ENCODE measurements around the gene CTR9.
"Not testable (repeated sequence)": the region's sequence is repeated elsewhere in the genome, so short reads cannot be mapped to it uniquely, and the experiment has no call there.

The CTR9 gene

DNA sequence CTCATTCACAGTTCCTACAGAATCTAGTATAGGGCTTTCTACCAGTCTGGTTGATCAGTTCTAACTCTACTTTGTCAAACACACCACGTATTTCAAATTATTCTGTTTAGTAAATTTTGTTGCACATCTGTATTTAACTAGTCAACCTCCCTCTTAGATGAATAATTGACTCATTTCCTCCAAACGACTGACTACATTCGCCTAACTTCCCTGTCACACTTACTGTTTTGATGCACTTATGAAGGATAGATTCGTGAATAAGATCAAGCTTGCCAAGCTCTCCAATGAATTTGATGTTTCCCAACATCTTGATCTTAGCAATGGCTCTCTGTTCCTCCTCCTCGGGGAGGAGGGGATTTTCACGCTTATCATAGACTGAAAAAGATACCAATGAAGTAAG is 52.6 kb downstream of the CTR9 start:
- Histone ChIP-seq H3K4me3 (ENCODE audit: low read depth, low read length) (no peak overlapping the region), H3K79me2 (ENCODE audit: control insufficient read depth, insufficient read depth, low read length, unreplicated experiment) (peaks cover 61% of the 10 kb centered on the region), H2AFZ (ENCODE audit: low read length, unreplicated experiment) (no peak overlapping the region), H3K27me3 (ENCODE audit: insufficient read depth, low read length) (no peaks in the 10 kb centered on the region), H3K4me1 (ENCODE audit: control insufficient read depth, insufficient read depth, low read length, unreplicated experiment) (peaks cover 37% of the 10 kb centered on the region), H3K27ac (ENCODE audit: low read depth, low read length) (no peak overlapping the region), H3K36me3 (ENCODE audit: insufficient read depth, low read length) (peaks cover 87% of the 10 kb centered on the region)

DNA sequence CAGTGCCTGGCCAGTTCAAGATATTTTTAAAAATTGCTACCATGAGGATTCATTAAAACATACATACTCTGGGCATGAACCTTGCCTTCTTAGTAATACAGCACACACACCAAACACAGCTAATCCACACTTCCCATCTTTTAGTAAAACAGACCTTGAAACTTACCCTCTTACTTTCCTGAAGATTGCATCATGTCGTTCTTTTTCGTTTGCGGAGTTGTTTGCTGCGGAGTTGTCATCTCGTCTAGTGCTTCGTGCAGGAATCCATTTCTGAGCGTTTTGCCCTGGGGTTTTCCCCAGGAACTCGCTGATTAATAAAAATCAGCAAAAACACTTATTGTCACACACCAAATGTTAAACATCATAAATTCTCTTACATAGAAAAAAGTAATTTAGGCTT is 54.7 kb downstream of the CTR9 start:
- Histone ChIP-seq H3K4me1 (ENCODE audit: control insufficient read depth, insufficient read depth, low read length, unreplicated experiment) (peaks cover 43% of the 10 kb centered on the region), H3K27ac (ENCODE audit: low read depth, low read length) (no peak overlapping the region), H3K27me3 (ENCODE audit: insufficient read depth, low read length) (no peaks in the 10 kb centered on the region), H3K4me3 (ENCODE audit: low read depth, low read length) (peak overlapping the region; percentile 98), H3K36me3 (ENCODE audit: insufficient read depth, low read length) (peaks cover 67% of the 10 kb centered on the region), H3K79me2 (ENCODE audit: control insufficient read depth, insufficient read depth, low read length, unreplicated experiment) (peaks cover 61% of the 10 kb centered on the region), H2AFZ (ENCODE audit: low read length, unreplicated experiment) (no peak overlapping the region)

DNA sequence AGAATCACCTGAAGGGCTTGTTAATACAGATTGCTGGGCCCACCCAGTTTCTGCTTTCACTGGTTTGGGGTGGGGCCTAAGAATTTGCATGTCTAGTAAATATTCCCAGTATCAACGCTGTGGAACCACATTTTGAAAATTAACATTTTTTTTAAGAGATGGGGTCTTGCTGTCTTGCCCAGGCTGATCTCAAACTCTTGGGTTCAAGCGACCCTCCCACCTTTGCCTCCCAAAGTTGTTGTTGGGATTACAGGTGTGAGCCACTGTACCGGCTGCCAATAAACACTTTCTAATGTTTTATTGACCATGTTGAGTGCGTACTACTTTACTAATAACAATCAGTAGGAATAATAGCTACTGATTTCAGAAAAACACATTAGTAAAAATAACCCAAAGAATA is 55.2 kb downstream of the CTR9 start:
- peaks cover 61% of the 10 kb centered on the region for H3K79me2 ChIP-seq (ENCODE audit: control insufficient read depth, insufficient read depth, low read length, unreplicated experiment)
- H2AFZ ChIP-seq (ENCODE audit: low read length, unreplicated experiment) = no peak overlapping the region
- H3K4me1 ChIP-seq (ENCODE audit: control insufficient read depth, insufficient read depth, low read length, unreplicated experiment) = peaks cover 43% of the 10 kb centered on the region
- no peaks in the 10 kb centered on the region for H3K27me3 ChIP-seq (ENCODE audit: insufficient read depth, low read length)
- H3K4me3 ChIP-seq (ENCODE audit: low read depth, low read length) = peak overlapping the region; percentile 98
- peaks cover 63% of the 10 kb centered on the region for H3K36me3 ChIP-seq (ENCODE audit: insufficient read depth, low read length)
- H3K27ac ChIP-seq (ENCODE audit: low read depth, low read length) = no peak overlapping the region

DNA sequence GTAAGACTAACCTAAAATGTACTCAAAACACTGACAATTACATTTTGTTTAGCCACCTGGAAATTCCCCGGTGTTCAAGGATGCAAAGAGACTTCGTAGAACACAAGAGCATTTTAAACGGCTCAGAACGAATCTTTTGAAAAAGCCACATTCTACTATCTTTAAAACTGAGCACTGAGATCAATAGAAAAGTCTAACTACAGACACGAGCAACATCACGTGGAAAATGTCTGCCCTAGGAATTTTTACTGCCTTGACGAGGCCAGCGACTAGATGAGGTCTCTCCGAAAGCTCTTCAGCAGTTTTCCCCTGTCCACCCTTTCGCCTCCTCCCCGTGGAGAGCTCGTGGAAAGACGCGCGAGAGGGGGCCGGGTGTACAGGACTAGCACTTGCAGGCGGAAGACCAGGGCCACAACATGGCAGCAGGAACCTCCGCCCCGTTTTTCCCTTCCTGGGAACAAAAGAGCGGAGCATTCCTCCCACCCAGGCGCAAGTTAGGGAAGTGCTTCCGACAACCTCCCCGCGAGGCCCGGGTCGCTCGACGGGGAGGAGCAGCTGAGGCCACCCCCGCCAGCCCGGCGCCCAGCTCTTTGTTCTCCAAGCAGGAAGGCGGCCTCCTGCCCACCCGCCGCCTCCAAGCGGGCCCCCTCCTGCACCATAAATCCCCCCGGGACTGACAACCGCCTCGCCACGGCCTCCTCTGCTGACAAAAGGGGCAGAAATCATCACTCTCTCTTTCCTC is 56.6 kb downstream of the CTR9 start:
- no peaks in the 10 kb centered on the region for H3K27me3 ChIP-seq (ENCODE audit: insufficient read depth, low read length)
- peaks cover 48% of the 10 kb centered on the region for H3K36me3 ChIP-seq (ENCODE audit: insufficient read depth, low read length)
- H3K79me2 ChIP-seq (ENCODE audit: control insufficient read depth, insufficient read depth, low read length, unreplicated experiment) = peaks cover 56% of the 10 kb centered on the region
- H3K27ac ChIP-seq (ENCODE audit: low read depth, low read length) = peak overlapping the region; percentile 92
- H2AFZ ChIP-seq (ENCODE audit: low read length, unreplicated experiment) = no peak overlapping the region
- peak overlapping the region; percentile 98 for H3K4me3 ChIP-seq (ENCODE audit: low read depth, low read length)
- H3K4me1 ChIP-seq (ENCODE audit: control insufficient read depth, insufficient read depth, low read length, unreplicated experiment) = peaks cover 43% of the 10 kb centered on the region

DNA sequence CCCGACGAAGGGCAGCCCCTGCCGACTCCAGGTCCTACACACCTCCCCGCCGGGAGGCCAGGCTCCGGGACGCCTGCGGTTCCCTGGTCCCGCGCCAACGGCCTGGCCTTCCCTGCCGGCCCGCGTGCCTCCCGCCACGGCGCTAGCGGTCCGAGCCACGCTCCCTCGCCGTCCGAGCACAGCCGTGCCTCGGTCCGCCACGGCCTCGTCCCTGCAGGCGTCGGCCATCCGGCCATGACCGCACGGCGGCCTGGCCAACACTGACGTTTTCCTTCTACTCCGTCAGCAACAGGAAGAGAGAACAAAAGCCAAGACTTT is 57.1 kb downstream of the CTR9 start:
- no peak overlapping the region for H2AFZ ChIP-seq (ENCODE audit: low read length, unreplicated experiment)
- peak overlapping the region; percentile 98 for H3K4me3 ChIP-seq (ENCODE audit: low read depth, low read length)
- H3K79me2 ChIP-seq (ENCODE audit: control insufficient read depth, insufficient read depth, low read length, unreplicated experiment) = peaks cover 55% of the 10 kb centered on the region
- peaks cover 42% of the 10 kb centered on the region for H3K4me1 ChIP-seq (ENCODE audit: control insufficient read depth, insufficient read depth, low read length, unreplicated experiment)
- H3K36me3 ChIP-seq (ENCODE audit: insufficient read depth, low read length) = peaks cover 44% of the 10 kb centered on the region
- H3K27me3 ChIP-seq (ENCODE audit: insufficient read depth, low read length) = no peaks in the 10 kb centered on the region
- peak overlapping the region; percentile 92 for H3K27ac ChIP-seq (ENCODE audit: low read depth, low read length)

DNA sequence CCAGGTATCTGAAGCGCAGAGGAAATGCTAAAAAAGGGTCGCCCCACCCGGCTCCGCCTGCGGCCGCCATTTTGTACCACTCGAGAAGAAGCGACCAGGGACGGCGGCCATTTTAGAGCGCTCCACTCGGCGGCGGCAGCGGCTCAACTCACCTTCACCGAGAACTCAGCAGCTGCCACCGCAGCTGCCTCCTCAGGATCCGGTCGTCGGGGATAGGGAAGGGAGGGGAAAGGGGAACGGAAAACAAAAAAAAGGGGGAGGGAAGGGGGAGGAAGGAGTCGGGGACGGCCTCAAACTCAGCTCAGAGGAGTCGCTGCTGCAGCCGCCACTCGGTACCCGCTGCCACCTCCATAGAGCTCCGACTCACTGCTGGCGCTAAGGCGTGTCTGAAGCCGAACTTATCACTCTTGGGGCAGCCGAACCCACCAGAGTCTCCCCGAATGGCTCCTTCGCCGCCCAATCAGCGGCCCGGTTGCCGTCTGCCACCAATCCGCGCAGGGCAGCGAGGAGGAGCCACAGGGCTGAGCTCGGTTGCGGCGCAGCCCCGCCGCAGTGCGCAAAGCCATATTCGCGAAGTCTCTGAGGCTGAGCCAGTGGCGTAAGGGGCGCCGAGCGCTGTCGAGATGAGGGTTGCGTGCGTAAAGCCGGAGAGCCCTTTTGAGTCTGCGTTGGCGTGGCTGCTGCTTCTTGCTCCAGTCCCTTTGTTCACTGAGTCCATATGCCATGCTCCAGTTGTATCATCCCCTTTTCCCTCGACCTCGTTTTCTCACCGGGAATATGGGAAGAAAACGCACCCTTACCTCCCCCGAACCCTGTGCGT is 57.7 kb downstream of the CTR9 start, which contains the start of gene EIF4G2:
TSS of gene EIF4G2 (minus strand) at position 374 of the 820 bp plus-strand sequence.
- Histone ChIP-seq H3K27ac (ENCODE audit: low read depth, low read length) (peak within 1 kb of the TSS; percentile 92), H3K36me3 (ENCODE audit: insufficient read depth, low read length) (peaks cover 39% of the 10 kb centered on the region), H3K27me3 (ENCODE audit: insufficient read depth, low read length) (no peaks in the 10 kb centered on the region), H3K4me3 (ENCODE audit: low read depth, low read length) (peak within 1 kb of the TSS; percentile 98), H2AFZ (ENCODE audit: low read length, unreplicated experiment) (peak within 1 kb of the TSS; percentile 70), H3K4me1 (ENCODE audit: control insufficient read depth, insufficient read depth, low read length, unreplicated experiment) (peaks cover 38% of the 10 kb centered on the region), H3K79me2 (ENCODE audit: control insufficient read depth, insufficient read depth, low read length, unreplicated experiment) (peaks cover 49% of the 10 kb centered on the region)

DNA sequence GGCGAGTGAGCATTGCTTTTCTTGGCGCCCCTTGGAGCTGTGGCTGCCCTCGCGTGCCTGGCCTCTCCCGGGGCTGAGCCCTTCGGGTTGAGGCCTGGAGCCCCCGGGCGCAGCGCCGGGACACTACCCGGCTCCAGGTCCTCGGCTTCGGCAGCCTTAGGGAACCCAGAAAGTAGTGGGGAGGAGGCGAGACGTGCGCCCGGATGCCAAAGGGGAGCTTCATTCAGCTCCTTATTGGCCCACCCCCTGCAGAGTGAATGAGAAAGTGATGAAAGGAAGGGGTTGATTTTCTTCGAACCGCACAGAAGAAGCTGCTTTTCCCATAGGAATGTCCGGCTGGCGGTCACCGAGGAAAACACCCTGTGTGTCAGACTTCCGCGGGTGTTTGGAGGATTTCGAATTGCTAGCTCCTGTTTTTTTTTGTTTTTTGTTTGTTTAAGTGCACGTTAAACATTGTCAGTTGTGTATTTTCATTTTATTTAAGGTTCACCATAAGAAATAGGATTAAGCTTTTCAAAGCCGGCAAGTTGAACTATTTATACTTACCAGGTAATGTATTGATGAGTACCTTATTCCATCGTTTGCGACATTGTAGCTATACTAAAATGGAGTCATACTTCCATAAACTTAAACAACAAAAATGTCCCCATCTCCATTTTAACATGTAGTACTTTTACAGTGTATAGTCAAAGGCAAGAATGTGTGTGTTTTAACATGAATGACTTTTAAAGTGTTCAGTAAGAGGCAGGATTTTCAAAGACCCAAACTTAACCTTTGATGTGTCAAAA is 58.5 kb downstream of the CTR9 start:
- peak overlapping the region; percentile 98 for H3K4me3 ChIP-seq (ENCODE audit: low read depth, low read length)
- H3K36me3 ChIP-seq (ENCODE audit: insufficient read depth, low read length) = peaks cover 31% of the 10 kb centered on the region
- H3K27me3 ChIP-seq (ENCODE audit: insufficient read depth, low read length) = no peaks in the 10 kb centered on the region
- H2AFZ ChIP-seq (ENCODE audit: low read length, unreplicated experiment) = peak overlapping the region; percentile 70
- peaks cover 41% of the 10 kb centered on the region for H3K79me2 ChIP-seq (ENCODE audit: control insufficient read depth, insufficient read depth, low read length, unreplicated experiment)
- peak overlapping the region; percentile 92 for H3K27ac ChIP-seq (ENCODE audit: low read depth, low read length)
- H3K4me1 ChIP-seq (ENCODE audit: control insufficient read depth, insufficient read depth, low read length, unreplicated experiment) = peaks cover 30% of the 10 kb centered on the region

DNA sequence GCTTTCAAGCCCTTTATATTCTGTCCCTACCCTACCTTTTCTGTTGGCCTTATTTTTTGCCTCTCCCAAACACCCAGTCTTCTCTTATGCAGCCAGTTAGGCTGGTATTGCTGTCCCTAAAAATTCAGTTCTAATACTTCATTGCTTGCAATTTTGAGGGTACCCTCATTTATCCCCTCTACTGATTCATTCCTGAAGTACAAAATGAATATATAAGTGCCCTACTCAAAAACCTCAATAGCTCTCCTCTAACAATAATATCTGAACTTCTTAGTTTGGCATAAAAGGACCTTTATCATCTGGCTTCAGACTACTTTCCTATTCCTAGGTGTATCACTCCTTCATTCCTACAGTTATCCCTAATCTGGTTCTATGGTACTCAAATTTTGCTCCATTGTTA is 62.9 kb downstream of the CTR9 start:
- peaks cover 5% of the 10 kb centered on the region for H3K4me1 ChIP-seq (ENCODE audit: control insufficient read depth, insufficient read depth, low read length, unreplicated experiment)
- no peaks in the 10 kb centered on the region for H3K79me2 ChIP-seq (ENCODE audit: control insufficient read depth, insufficient read depth, low read length, unreplicated experiment)
- no peaks in the 10 kb centered on the region for H3K27me3 ChIP-seq (ENCODE audit: insufficient read depth, low read length)
- H3K36me3 ChIP-seq (ENCODE audit: insufficient read depth, low read length) = no peaks in the 10 kb centered on the region
- H2AFZ ChIP-seq (ENCODE audit: low read length, unreplicated experiment) = no peak overlapping the region
- no peak overlapping the region for H3K4me3 ChIP-seq (ENCODE audit: low read depth, low read length)
- H3K27ac ChIP-seq (ENCODE audit: low read depth, low read length) = no peak overlapping the region

DNA sequence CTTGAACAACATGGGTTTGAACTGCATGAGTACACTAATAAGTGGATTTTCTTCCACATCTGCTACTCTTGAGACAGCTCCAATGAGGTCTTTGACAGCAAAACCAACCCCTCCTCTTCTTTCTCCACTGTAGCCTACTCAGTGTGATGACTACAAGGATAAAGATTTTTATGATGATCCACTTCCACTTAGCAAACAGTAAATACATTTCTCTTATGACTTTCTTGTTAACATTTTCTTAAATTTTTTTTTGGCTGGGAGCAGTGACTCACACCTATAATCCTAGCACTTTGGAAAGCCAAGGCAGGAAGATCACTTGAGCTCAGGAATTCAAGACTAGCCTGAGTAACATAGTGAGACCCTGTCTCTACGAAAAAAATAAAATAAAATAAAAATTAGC is 67.5 kb downstream of the CTR9 start:
- Histone ChIP-seq H3K4me1 (ENCODE audit: control insufficient read depth, insufficient read depth, low read length, unreplicated experiment) (no peaks in the 10 kb centered on the region), H3K27ac (ENCODE audit: low read depth, low read length) (no peak overlapping the region), H2AFZ (ENCODE audit: low read length, unreplicated experiment) (no peak overlapping the region), H3K79me2 (ENCODE audit: control insufficient read depth, insufficient read depth, low read length, unreplicated experiment) (no peaks in the 10 kb centered on the region), H3K4me3 (ENCODE audit: low read depth, low read length) (no peak overlapping the region), H3K36me3 (ENCODE audit: insufficient read depth, low read length) (no peaks in the 10 kb centered on the region), H3K27me3 (ENCODE audit: insufficient read depth, low read length) (no peaks in the 10 kb centered on the region)

DNA sequence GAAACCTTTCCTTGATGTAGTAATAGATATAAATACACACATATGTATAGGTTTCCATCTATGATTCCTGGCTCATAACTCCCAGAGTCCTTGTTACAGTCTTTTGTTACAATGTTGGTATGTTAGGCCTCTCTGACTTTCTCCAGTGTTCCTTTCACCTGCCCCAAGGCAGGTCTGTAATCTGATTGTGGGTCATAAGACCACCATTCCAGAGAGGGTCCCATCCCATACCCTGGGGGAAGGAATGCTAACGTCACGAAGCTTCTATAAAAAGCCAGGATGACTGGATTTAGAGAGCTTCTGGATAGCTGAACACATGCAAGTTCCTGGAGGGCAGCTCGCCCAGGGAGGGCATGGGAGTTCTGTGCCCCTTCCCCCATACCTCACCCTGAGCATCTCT is 71.4 kb downstream of the CTR9 start:
- H3K4me1 ChIP-seq (ENCODE audit: control insufficient read depth, insufficient read depth, low read length, unreplicated experiment); H3K27me3 ChIP-seq (ENCODE audit: insufficient read depth, low read length); H3K79me2 ChIP-seq (ENCODE audit: control insufficient read depth, insufficient read depth, low read length, unreplicated experiment); H3K36me3 ChIP-seq (ENCODE audit: insufficient read depth, low read length); H2AFZ ChIP-seq (ENCODE audit: low read length, unreplicated experiment); H3K27ac ChIP-seq (ENCODE audit: low read depth, low read length); H3K4me3 ChIP-seq (ENCODE audit: low read depth, low read length): not testable (repeated sequence)

All from ACC112 (cell line).